Breast epithelium (tissue), 3 donors: ENCODE data around the gene CPLANE1.

Experiments used
- POLR2A ChIP-seq: fragments of 450-650 bp; IDR thresholded peaks from one replicate; pipeline ENCODE4 v1.6.1; 2016; ENCODE audit warnings: antibody characterized with exemption, mild to moderate bottlenecking, moderate library complexity
- POLR2AphosphoS5 ChIP-seq, 3 donors: sonication (generic); formaldehyde crosslinking; IDR thresholded peaks; one replicate each; pipeline ENCODE4 v1.6.1; 2017; ENCODE audit warnings: antibody characterized with exemption in 3 of 3
- TF ChIP-seq, protein P1 (sequence below), 3 donors: fragments of 450-650 bp; IDR thresholded peaks; one replicate each; pipeline ENCODE4 v1.5.1; 2016 to 2017; ENCODE audit warnings: antibody characterized with exemption in 3 of 3, mild to moderate bottlenecking in 3 of 3, moderate library complexity in 3 of 3

- TF ChIP-seq, protein P1, sequence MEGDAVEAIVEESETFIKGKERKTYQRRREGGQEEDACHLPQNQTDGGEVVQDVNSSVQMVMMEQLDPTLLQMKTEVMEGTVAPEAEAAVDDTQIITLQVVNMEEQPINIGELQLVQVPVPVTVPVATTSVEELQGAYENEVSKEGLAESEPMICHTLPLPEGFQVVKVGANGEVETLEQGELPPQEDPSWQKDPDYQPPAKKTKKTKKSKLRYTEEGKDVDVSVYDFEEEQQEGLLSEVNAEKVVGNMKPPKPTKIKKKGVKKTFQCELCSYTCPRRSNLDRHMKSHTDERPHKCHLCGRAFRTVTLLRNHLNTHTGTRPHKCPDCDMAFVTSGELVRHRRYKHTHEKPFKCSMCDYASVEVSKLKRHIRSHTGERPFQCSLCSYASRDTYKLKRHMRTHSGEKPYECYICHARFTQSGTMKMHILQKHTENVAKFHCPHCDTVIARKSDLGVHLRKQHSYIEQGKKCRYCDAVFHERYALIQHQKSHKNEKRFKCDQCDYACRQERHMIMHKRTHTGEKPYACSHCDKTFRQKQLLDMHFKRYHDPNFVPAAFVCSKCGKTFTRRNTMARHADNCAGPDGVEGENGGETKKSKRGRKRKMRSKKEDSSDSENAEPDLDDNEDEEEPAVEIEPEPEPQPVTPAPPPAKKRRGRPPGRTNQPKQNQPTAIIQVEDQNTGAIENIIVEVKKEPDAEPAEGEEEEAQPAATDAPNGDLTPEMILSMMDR (IDR thresholded peaks at IDR 0.05), result no peak
- TF ChIP-seq POLR2AphosphoS5 (IDR thresholded peaks at IDR 0.05), result no peak
- no peak for TF ChIP-seq POLR2A
Measured at GRCh38 chr5:37172957-37173356, 76.2 kb downstream of the CPLANE1 start.
